MM.1S (cell line): Measurements from ENCODE around the gene BCO1.

Experiments
- EZH2 ChIP-seq: fragments of 300-600 bp; sonication (generic); optimal IDR thresholded peaks from 2 replicates; pipeline ENCODE3; 2017; ENCODE audit warnings: low read depth, mild to moderate bottlenecking, antibody characterized with exemption, low read length, mixed read lengths
- EZH2phosphoT487 ChIP-seq: fragments of 300-600 bp; sonication (generic); IDR thresholded peaks from 2 replicates; pipeline ENCODE4 v1.6.1; 2018; ENCODE audit warnings: antibody characterized with exemption, low read length
- TF ChIP-seq, protein P1 (sequence below): fragments of 300-600 bp; sonication (generic); IDR thresholded peaks from 2 replicates; pipeline ENCODE4 v1.5.1; 2016; ENCODE audit warnings: antibody characterized with exemption, low read length, mixed read lengths

DNA sequence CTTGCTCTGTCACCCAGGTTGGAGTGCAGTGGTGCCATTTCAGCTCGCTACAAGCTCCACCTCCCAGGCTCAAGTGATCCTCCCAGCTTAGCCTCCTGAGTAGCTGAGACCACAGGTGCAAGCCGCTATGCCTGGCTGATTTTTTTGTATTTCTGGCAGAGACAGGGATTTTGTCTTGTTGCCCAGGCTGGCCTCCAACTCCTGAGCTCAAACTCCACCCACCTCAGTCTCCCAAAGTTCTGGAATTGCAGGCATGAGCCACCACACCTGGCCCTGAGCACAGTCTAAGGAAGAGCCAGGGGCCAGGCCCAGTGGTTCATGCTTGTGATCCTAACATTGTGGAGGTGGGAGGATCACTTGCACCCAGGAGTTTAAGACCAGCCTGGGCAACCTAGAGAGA, 21.8 kb upstream of the BCO1 start:
- no peak for TF ChIP-seq EZH2
- TF ChIP-seq, protein P1, sequence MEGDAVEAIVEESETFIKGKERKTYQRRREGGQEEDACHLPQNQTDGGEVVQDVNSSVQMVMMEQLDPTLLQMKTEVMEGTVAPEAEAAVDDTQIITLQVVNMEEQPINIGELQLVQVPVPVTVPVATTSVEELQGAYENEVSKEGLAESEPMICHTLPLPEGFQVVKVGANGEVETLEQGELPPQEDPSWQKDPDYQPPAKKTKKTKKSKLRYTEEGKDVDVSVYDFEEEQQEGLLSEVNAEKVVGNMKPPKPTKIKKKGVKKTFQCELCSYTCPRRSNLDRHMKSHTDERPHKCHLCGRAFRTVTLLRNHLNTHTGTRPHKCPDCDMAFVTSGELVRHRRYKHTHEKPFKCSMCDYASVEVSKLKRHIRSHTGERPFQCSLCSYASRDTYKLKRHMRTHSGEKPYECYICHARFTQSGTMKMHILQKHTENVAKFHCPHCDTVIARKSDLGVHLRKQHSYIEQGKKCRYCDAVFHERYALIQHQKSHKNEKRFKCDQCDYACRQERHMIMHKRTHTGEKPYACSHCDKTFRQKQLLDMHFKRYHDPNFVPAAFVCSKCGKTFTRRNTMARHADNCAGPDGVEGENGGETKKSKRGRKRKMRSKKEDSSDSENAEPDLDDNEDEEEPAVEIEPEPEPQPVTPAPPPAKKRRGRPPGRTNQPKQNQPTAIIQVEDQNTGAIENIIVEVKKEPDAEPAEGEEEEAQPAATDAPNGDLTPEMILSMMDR = no peak
- TF ChIP-seq EZH2phosphoT487 = no peak
